C4-2B (cell line): ENCODE measurements around the gene MOXD1.

Experiments used
- CTCF ChIP-seq: fragments of 450-650 bp; conservative IDR thresholded peaks from 2 replicates; pipeline ENCODE4 v1.5.1; 2017; ENCODE audit warnings: mild to moderate bottlenecking
- ZFX ChIP-seq: fragments of 450-650 bp; IDR thresholded peaks from 2 replicates; pipeline ENCODE4 v1.6.1; 2017

DNA sequence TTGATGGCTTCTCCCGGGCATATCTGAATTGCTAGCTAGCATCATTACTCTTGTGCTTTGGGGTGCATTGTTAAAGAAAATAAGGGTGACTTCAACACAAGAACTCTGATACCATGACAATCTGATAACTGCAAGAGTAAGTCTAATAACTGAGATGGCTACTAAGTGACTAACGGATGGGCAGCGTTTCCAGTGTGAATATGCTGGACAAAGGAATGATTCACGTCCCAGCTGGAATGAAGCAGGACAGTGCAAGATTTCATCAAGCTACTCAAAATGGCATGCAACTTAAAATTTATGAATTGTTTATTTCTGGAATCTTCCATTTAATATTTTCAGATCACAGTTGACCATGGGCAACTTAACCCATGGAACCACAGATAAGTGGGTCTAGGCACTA is 31.7 kb downstream of the MOXD1 start:
- TF ChIP-seq CTCF (no peak), ZFX (no peak)
